ENCODE results near the gene MTARC2.
A peak's percentile ranks its signal among the peaks of the same experiment; 100 is the strongest.
"Not testable (repeated sequence)": the region's sequence is repeated elsewhere in the genome, so short reads cannot be mapped to it uniquely, and the experiment has no call there.

The MTARC2 gene

GRCh38 chr1:220748089-220748934 lies at the start of gene MTARC2:
Gene MTARC2 (plus strand): TSS chr1:220748322. CDS start chr1:220748532, 210 bp downstream.
- DNase-seq: peak; percentile 74

GRCh38 chr1:220698607-220699016 lies 49.5 kb upstream of the MTARC2 start:
- no peak for DNase-seq

DNA sequence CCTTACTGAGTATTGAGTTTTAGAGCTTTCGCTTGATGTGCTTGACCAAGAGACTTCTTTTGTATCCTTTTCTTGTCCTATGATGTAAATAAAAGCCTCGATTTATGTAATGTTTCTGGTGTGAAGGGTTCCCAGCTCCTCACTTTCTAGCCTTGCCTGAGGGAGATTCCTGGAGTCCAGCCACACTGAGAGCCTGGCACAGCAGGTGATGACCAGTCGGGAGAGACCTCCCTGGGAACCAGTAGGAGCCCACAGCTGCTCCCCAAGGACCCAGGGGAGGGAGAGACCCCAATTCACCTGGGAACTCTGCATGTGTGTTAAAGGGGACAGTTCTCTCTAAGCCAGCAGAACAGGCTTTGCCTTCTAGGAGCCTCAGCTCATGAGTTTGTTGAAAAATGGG lies 49.1 kb upstream of the MTARC2 start:
- DNase-seq: no peak

- DNase-seq: no peak
Measured at GRCh38 chr1:220700556-220701179, 47.5 kb upstream of the MTARC2 start.

GRCh38 chr1:220701974-220702373 lies 46.1 kb upstream of the MTARC2 start:
- no peak for DNase-seq

DNA sequence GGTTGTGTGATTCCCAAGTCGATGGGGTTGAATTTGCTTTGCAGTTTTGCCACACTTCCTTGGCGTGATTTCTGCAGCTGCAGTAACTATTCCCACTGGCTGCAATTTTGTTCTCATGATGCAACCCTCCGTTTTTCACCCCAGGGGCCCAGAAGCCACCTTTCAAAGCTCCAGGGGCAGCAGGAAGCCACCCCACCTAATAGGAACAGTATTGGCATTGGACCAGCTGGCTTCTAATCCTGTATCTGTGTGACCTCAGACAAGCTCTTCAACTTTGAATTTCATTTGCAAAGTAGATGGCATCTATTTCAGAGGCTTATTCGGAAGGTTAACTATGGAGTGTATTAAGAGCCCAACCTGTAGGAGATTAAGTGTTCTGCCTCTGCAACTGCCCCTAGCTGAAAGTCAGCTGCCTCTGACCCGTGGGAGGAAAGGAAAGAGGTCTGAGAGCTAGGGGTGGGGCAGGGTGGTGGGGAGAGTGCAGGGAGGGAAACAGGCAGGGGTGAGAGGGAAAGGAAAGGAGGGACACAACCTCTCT lies 45.3 kb upstream of the MTARC2 start:
- no peak for DNase-seq

DNA sequence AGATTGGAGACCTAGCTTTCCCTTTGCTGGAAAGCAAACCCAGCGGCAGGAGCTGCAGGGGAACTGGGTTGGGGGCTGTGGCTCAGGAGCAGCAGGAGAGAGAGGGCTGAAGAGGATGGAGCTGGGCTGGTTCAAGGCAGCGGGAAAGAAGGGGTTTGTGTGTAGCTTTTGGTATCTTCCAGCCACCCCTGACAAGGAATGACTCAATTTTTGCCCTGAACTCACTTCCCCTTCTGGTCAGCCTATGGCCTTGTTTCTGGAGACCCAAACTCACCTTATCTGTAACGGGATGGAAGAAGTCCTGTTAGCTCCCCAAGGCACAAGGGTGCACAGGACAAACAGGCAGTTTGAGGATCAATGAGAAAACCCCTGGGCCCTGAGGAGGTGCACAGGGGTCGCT lies 44.8 kb upstream of the MTARC2 start:
- no peak for DNase-seq

- no peak for DNase-seq
Measured at GRCh38 chr1:220705782-220706181, 42.3 kb upstream of the MTARC2 start.

GRCh38 chr1:220706480-220706879 lies 41.6 kb upstream of the MTARC2 start:
- no peak for DNase-seq

DNA sequence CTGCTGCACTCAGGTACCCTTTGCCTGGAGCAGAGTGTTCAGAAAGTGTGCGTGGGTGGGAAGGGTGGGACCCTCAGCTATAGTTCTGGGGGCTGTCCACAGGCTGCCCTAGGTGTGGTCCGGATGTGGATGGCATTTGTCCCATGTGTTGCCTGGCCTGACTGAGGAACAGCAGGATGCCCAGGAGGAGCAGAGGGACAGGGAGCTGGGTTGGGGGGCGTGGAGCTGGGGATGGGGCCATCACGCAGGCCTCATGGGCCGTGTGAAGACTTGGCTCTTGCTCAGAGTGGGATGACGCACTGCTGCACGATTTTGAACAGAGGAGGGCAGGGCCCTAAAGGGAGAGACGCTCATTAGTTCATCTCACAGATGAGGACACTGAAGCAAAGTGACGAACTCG lies 41.0 kb upstream of the MTARC2 start:
- no peak for DNase-seq

DNA sequence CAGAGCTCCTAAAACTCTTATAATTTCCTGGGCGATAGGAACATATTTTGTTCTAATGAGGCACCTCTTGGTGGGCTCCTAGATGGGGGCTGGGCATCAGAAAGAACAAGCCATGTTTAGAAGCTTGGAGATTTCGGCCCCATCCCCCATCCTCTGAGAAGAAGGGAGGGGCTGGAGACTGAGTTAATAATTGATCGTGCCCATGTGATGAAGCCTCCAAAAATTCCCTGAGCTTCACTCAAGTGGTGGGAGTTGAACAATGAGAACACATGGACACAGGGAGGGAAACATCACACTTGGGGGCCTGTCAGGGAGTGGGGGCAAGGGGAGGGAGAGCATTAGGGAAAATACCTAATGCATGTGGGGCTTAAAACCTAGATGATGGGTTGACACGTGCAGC lies 39.9 kb upstream of the MTARC2 start:
- DNase-seq: no peak

GRCh38 chr1:220708936-220709801 lies 39.0 kb upstream of the MTARC2 start:
- DNase-seq: no peak

GRCh38 chr1:220710333-220710732 lies 37.8 kb upstream of the MTARC2 start:
- DNase-seq: no peak

DNA sequence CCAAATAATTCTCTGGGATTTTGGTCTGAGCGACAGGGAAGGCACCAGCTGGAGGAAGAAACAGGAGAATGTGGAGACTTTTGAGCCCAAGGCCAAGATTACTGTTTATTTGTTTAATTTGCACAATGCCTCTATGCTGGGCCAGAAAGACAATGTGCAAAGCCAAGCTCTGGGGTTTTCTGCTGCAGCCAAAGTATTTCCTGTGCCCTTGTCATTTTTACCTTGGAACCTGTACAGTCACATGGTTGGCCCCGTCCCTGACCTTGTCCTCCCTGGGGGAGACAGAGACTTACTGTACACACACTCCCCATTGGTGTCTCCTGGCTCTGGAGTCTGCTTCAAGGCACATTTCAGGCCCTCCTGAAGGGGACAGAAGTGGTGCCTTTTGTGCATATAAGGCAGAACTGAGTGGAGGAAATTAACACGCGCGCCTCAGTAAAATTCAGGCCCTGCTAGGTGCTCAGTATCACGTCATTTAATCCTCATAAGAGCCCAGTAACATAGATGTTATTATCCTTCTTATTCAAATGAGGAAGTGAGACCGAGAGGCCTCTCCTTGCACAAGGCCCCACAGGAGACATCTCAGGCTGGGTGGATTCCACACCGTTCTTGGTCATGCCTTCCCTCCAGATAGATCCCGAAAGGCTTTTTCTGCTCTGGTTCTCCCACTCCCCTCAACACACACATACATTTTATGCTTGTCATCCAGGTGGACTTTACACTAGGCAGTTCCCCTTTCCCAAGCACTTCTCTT lies 36.9 kb upstream of the MTARC2 start:
- DNase-seq: no peak

DNA sequence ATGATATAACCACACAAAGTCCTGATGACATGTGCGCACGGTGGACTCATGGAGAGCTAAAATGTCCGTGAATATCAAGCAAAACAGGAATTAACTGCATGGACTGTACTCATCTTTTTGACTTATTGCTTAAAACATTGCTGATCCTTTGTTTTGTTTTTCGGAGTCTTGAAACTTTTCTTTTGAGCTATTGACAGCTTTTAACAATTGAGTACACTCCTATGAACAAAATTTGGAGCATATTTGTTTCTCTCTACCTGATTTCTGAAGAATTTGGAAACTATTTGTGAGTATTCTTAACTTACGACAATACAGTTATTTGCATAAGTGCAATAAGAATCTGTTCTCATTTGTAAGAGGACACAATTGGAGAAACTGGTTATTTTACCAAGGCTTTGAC lies 32.1 kb upstream of the MTARC2 start:
- not testable (repeated sequence) for DNase-seq

DNA sequence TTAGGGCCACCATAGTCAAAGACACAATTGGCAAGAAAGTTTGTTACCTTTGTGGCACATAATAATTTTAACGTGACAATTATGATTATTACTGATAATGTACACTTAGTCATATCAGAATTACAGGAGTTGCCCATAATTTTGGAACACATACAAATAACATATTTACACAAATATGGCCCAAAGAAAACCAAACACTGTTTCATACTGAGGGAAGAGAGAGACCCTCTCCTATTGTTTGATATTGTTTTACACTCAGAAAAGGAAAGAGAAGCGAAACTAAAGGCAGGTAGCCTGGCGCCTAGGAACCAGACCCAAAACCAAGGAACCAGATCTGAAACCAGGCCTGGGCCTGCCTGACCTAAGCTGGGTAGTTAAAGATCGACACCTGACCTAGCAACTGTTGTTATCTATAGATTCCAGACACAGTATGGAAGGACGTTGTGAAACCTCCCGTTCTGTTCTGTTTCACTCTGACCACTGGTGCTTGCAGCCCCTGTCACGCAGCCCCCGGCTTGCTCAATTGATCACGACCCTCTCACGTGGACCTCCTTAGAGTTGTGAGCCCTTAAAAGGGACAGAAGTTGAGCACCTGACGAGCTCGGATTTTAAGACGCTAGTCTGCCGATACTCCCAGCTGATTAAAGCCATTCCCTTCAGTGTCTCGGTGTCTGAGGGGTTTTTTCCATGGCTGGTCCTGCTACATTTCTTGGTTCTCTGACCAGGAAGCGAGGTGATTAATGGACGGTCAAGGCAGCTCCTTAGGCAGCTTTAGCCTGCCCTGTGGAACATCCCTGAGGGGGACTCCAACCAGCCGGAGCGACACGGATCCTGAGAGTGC lies 30.1 kb upstream of the MTARC2 start:
- no peak for DNase-seq

DNA sequence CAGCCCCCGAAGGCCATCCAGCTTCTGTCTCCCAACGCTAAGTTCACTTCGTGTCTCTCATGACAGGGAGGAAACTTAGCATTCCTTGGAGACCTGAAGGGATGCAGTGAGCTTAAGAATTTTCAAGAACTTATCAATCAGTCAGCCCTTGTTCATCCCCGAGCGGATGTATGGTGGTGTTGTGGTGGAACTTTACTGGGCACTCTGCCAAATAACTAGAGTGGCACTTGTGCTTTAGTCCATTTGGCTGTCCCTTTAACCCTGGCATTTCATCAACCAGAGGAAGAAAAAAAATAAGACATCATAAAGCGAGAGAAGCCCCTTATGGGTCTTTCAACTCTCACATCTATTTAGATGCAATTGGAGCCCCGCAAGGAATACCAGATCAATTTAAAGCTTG lies 26.9 kb upstream of the MTARC2 start:
- DNase-seq: not testable (repeated sequence)

DNA sequence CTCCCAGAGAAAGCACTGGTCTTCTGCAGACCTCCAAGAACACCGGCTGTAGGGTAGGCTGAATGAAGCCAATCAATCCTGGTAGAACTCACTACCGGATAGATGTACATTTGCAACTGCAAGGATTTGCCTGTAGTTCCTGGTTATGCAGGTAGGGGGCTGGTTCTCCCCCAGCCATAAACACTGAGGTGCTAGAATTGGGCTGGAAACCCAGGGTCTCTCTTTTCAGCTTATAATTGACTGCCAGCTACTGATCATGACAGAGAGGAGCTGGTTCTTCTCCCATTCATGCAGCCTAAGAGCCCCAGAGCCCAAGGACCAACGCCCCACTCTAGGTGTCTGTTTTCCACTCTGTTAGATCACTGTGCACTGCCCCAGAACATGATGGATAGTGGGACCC lies 21.5 kb upstream of the MTARC2 start:
- no peak for DNase-seq

DNA sequence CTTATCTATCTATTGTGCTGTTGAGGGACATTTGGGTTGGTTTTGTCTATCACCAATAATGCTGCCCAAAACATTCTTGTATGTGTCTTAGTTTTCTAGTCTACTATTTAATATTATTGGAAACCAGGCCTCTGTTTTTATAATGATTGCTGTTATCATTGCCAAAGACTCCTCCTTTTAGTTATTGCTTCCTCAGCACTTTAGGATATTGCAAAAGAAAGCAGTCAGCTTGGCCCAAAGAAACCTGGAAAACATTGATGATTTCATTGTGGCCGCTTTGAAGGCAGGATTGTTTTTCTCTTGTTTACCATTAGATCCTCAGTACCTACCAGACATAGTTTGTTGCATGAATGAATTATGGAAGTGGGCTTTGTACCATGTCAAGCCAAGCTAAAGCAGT lies 20.6 kb upstream of the MTARC2 start:
- no peak for DNase-seq

GRCh38 chr1:220730486-220730885 lies 17.6 kb upstream of the MTARC2 start:
- DNase-seq: no peak

GRCh38 chr1:220732137-220732536 lies 16.0 kb upstream of the MTARC2 start:
- DNase-seq: no peak

DNA sequence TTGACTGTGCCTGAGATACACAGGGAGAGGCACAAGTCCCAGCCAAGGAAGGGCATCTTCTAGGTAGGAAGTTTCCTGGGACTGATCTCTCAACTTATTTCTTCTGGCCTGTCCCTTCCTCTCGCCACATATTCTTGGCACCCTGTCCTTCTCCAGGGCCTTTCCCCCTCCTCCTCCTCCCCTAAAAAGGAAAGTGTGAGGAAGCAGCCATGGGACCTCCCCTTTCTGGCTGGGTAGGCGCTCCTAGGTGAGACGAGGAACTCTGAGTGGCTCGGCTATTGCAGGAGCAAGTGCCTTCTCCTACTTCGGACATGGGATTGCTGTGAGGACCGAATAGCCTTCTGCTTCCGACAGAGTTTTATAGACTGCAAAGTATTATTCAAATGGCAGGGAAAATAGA lies 15.5 kb upstream of the MTARC2 start:
- DNase-seq: no peak
